ENCODE measurements around the gene CALR3. TPM values are rescaled to one million over a fixed set of nuclear protein-coding genes. Genes with fewer than 3 reads are reported as not detected.
"Not testable (repeated sequence)": the region's sequence is repeated elsewhere in the genome, so short reads cannot be mapped to it uniquely, and the experiment has no call there.

Gene CALR3
- total RNA-seq, 2 experiments from 2014 or later = not detected

- no peak for DNase-seq
- Mint-ChIP-seq H3K27me3 (ENCODE audit: low read depth) (no peaks in the 10 kb centered on the region), H3K4me3 (no peak overlapping the region), H3K27ac (no peak overlapping the region), H3K4me1 (ENCODE audit: low read depth) (no peaks in the 10 kb centered on the region), H3K9me3 (no peaks in the 10 kb centered on the region), H3K36me3 (ENCODE audit: low read depth) (peaks cover 38% of the 10 kb centered on the region)
- CTCF ChIA-PET = interaction anchor here (0.6 kb wide), 1 partner anchor 432 kb away, joined by 3 read pairs; no protein-coding TSS in a partner anchor
- intact Hi-C loops (cut with micrococcal nuclease) = no loop called here
Measured at GRCh38 chr19:16520986-16521624, 25.1 kb upstream of the CALR3 start.

GRCh38 chr19:16520074-16520973 is 24.4 kb upstream of the CALR3 start:
- Mint-ChIP-seq H3K4me3 (no peak overlapping the region), H3K9me3 (no peaks in the 10 kb centered on the region), H3K4me1 (ENCODE audit: low read depth) (no peaks in the 10 kb centered on the region), H3K36me3 (ENCODE audit: low read depth) (peaks cover 34% of the 10 kb centered on the region), H3K27ac (no peak overlapping the region), H3K27me3 (ENCODE audit: low read depth) (no peaks in the 10 kb centered on the region)
- DNase-seq = no peak
- CTCF ChIA-PET = no interaction called here
- intact Hi-C loops (cut with micrococcal nuclease) = no loop called here

- intact Hi-C loops (cut with micrococcal nuclease) = no loop called here
- no peaks in the 10 kb centered on the region for H3K9me3 Mint-ChIP-seq
- H3K36me3 Mint-ChIP-seq (ENCODE audit: low read depth) = peaks cover 34% of the 10 kb centered on the region
- no peak for DNase-seq
- H3K27me3 Mint-ChIP-seq (ENCODE audit: low read depth) = no peaks in the 10 kb centered on the region
- CTCF ChIA-PET = no interaction called here
- H3K27ac Mint-ChIP-seq = peak overlapping the region; percentile 40
- no peak overlapping the region for H3K4me3 Mint-ChIP-seq
- H3K4me1 Mint-ChIP-seq (ENCODE audit: low read depth) = no peaks in the 10 kb centered on the region
Measured at GRCh38 chr19:16519230-16519687, 23.3 kb upstream of the CALR3 start.

- CTCF ChIA-PET = no interaction called here
- Mint-ChIP-seq H3K27me3 (ENCODE audit: low read depth) (no peaks in the 10 kb centered on the region), H3K9me3 (no peaks in the 10 kb centered on the region), H3K27ac (no peak overlapping the region), H3K36me3 (ENCODE audit: low read depth) (peaks cover 28% of the 10 kb centered on the region), H3K4me1 (ENCODE audit: low read depth) (no peaks in the 10 kb centered on the region), H3K4me3 (no peak overlapping the region)
- no peak for DNase-seq
- intact Hi-C loops (cut with micrococcal nuclease) = no loop called here
Measured at GRCh38 chr19:16518483-16519229, 22.7 kb upstream of the CALR3 start.

GRCh38 chr19:16518061-16518460 is 22.1 kb upstream of the CALR3 start:
- Mint-ChIP-seq H3K27ac (no peak overlapping the region), H3K4me3 (no peak overlapping the region), H3K36me3 (ENCODE audit: low read depth) (peaks cover 26% of the 10 kb centered on the region), H3K9me3 (no peaks in the 10 kb centered on the region), H3K27me3 (ENCODE audit: low read depth) (no peaks in the 10 kb centered on the region), H3K4me1 (ENCODE audit: low read depth) (no peaks in the 10 kb centered on the region)
- CTCF ChIA-PET = no interaction called here
- no peak for DNase-seq
- intact Hi-C loops (cut with micrococcal nuclease) = no loop called here

GRCh38 chr19:16516923-16517610 is 21.1 kb upstream of the CALR3 start:
- no peak overlapping the region for H3K4me3 Mint-ChIP-seq
- CTCF ChIA-PET = interaction anchor here (0.5 to 0.6 kb wide), 2 partner anchors 18 to 1719 kb away, joined by 4 to 5 read pairs; no protein-coding TSS in a partner anchor
- H3K27ac Mint-ChIP-seq = no peak overlapping the region
- H3K36me3 Mint-ChIP-seq (ENCODE audit: low read depth) = peaks cover 24% of the 10 kb centered on the region
- intact Hi-C loops (cut with micrococcal nuclease) = no loop called here
- H3K9me3 Mint-ChIP-seq = no peaks in the 10 kb centered on the region
- no peaks in the 10 kb centered on the region for H3K4me1 Mint-ChIP-seq (ENCODE audit: low read depth)
- no peak for DNase-seq
- no peaks in the 10 kb centered on the region for H3K27me3 Mint-ChIP-seq (ENCODE audit: low read depth)

GRCh38 chr19:16516381-16516780 is 20.4 kb upstream of the CALR3 start:
- H3K4me3 Mint-ChIP-seq = no peak overlapping the region
- H3K27ac Mint-ChIP-seq = no peak overlapping the region
- peaks cover 26% of the 10 kb centered on the region for H3K36me3 Mint-ChIP-seq (ENCODE audit: low read depth)
- H3K4me1 Mint-ChIP-seq (ENCODE audit: low read depth) = no peaks in the 10 kb centered on the region
- no peak for DNase-seq
- no peaks in the 10 kb centered on the region for H3K9me3 Mint-ChIP-seq
- no peaks in the 10 kb centered on the region for H3K27me3 Mint-ChIP-seq (ENCODE audit: low read depth)
- CTCF ChIA-PET = interaction anchor here (1.4 kb wide), 1 partner anchor 20 kb away, joined by 4 read pairs; the partner anchor contains the start of genes C19orf44 and CALR3
- intact Hi-C loops (cut with micrococcal nuclease) = no loop called here

- Mint-ChIP-seq H3K27me3 (ENCODE audit: low read depth) (no peaks in the 10 kb centered on the region), H3K27ac (no peak overlapping the region), H3K4me1 (ENCODE audit: low read depth) (no peaks in the 10 kb centered on the region), H3K36me3 (ENCODE audit: low read depth) (peaks cover 15% of the 10 kb centered on the region), H3K9me3 (no peaks in the 10 kb centered on the region), H3K4me3 (no peak overlapping the region)
- intact Hi-C loops (cut with micrococcal nuclease) = no loop called here
- no peak for DNase-seq
- CTCF ChIA-PET = interaction anchor here (1.3 kb wide), 1 partner anchor 73 kb away, joined by 6 read pairs; no protein-coding TSS in a partner anchor
Measured at GRCh38 chr19:16514383-16515019, 18.5 kb upstream of the CALR3 start.

- H3K4me3 Mint-ChIP-seq; H3K27me3 Mint-ChIP-seq (ENCODE audit: low read depth); DNase-seq; H3K9me3 Mint-ChIP-seq; CTCF ChIA-PET; intact Hi-C loops (cut with micrococcal nuclease); H3K4me1 Mint-ChIP-seq (ENCODE audit: low read depth); H3K27ac Mint-ChIP-seq: not testable (repeated sequence)
- H3K36me3 Mint-ChIP-seq (ENCODE audit: low read depth) = peaks cover 10% of the 10 kb centered on the region
Measured at GRCh38 chr19:16512611-16513010, 16.6 kb upstream of the CALR3 start.

GRCh38 chr19:16509141-16510061 is 13.4 kb upstream of the CALR3 start:
- DNase-seq = no peak
- Mint-ChIP-seq H3K27me3 (ENCODE audit: low read depth) (no peaks in the 10 kb centered on the region), H3K36me3 (ENCODE audit: low read depth) (peaks cover 9% of the 10 kb centered on the region), H3K27ac (no peak overlapping the region), H3K9me3 (no peaks in the 10 kb centered on the region), H3K4me3 (no peak overlapping the region), H3K4me1 (ENCODE audit: low read depth) (no peaks in the 10 kb centered on the region)
- CTCF ChIA-PET = interaction anchor here (0.6 to 1.2 kb wide), 3 partner anchors 29 to 308 kb away, joined by 3 to 4 read pairs (median 3); no protein-coding TSS in a partner anchor
- intact Hi-C loops (cut with micrococcal nuclease) = no loop called here

GRCh38 chr19:16508546-16508945 is 12.6 kb upstream of the CALR3 start:
- no peak for DNase-seq
- CTCF ChIA-PET = interaction anchor here (0.6 to 1.0 kb wide), 2 partner anchors 30 to 309 kb away, joined by 3 to 4 read pairs; no protein-coding TSS in a partner anchor

More at GRCh38 chr19:16508546-16508945, 12.6 kb upstream of the CALR3 start:
- no peaks in the 10 kb centered on the region for H3K27me3 Mint-ChIP-seq (ENCODE audit: low read depth)
- intact Hi-C loops (cut with micrococcal nuclease) = no loop called here
- H3K36me3 Mint-ChIP-seq (ENCODE audit: low read depth) = peaks cover 9% of the 10 kb centered on the region
- H3K9me3 Mint-ChIP-seq = no peaks in the 10 kb centered on the region
- H3K4me3 Mint-ChIP-seq = no peak overlapping the region
- H3K27ac Mint-ChIP-seq = no peak overlapping the region
- no peaks in the 10 kb centered on the region for H3K4me1 Mint-ChIP-seq (ENCODE audit: low read depth)
